ENCODE measurements around the gene PLCH2.

DNA sequence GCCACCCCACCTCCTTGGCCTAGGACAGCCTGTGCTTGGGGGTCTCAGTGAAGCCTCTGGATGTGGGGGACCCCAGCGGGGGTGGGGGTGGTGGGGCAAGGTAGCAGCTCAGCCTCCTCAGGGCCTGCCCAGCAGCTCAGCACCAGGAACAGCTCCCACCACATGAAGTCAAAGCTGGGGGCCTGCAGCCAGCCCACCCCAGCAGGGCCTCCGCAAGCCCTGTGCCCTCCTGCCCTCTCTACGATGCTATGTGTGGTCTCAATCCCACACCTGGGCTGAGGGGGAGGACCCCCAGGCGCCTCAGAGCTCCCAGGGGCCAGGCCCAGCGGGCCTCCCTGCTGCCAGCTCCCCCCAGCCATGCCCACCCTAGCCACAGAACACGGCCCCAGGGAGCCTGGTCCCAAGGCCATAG lies 31.7 kb downstream of the PLCH2 start:
- TF ChIP-seq, protein P1, sequence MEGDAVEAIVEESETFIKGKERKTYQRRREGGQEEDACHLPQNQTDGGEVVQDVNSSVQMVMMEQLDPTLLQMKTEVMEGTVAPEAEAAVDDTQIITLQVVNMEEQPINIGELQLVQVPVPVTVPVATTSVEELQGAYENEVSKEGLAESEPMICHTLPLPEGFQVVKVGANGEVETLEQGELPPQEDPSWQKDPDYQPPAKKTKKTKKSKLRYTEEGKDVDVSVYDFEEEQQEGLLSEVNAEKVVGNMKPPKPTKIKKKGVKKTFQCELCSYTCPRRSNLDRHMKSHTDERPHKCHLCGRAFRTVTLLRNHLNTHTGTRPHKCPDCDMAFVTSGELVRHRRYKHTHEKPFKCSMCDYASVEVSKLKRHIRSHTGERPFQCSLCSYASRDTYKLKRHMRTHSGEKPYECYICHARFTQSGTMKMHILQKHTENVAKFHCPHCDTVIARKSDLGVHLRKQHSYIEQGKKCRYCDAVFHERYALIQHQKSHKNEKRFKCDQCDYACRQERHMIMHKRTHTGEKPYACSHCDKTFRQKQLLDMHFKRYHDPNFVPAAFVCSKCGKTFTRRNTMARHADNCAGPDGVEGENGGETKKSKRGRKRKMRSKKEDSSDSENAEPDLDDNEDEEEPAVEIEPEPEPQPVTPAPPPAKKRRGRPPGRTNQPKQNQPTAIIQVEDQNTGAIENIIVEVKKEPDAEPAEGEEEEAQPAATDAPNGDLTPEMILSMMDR (IDR thresholded peaks at IDR 0.05; ENCODE audit: insufficient read depth, low read length, poor library complexity, severe bottlenecking) = no peak
- no peak for TF ChIP-seq EZH2phosphoT487 (conservative IDR thresholded peaks at IDR 0.05; ENCODE audit: low read length)
